ENCODE measurements around the gene SYNE2. TPM values are rescaled to one million over a fixed set of nuclear protein-coding genes. Genes with fewer than 3 reads are reported as not detected.

Gene SYNE2
- total RNA-seq, 2 experiments from 2014 or later: 150 to 212 TPM

- intact Hi-C loops (cut with micrococcal nuclease; ENCODE audit: unreplicated experiment): no loop called here
- H4K20me1 ChIP-seq (ENCODE audit: insufficient read depth, low read length): no peaks in the 10 kb centered on the region
- H3K36me3 ChIP-seq (ENCODE audit: insufficient read depth, low read length): peaks cover 72% of the 10 kb centered on the region
Observed at GRCh38 chr14:64095620-64096019, 242.8 kb downstream of the SYNE2 start.

GRCh38 chr14:64098120-64098519 is 245.3 kb downstream of the SYNE2 start:
- no peaks in the 10 kb centered on the region for H3K79me2 ChIP-seq (ENCODE audit: insufficient read depth, low read depth, low read length)
- no peaks in the 10 kb centered on the region for H3K9me3 ChIP-seq (ENCODE audit: low read length)
- no TSS peak for BruUV-seq (replicated peaks)
- no peaks in the 10 kb centered on the region for H3K4me1 ChIP-seq (ENCODE audit: insufficient read depth, low read length, poor library complexity, severe bottlenecking)
- intact Hi-C loops (cut with micrococcal nuclease; ENCODE audit: unreplicated experiment): no loop called here
- H3K4me3 ChIP-seq (ENCODE audit: low read depth, low read length, poor library complexity, severe bottlenecking): no peak overlapping the region
- no peaks in the 10 kb centered on the region for H4K20me1 ChIP-seq (ENCODE audit: insufficient read depth, low read length)
- H3K9me2 ChIP-seq (ENCODE audit: insufficient read depth, low read length): no peaks in the 10 kb centered on the region
- no peak overlapping the region for H3K4me2 ChIP-seq (ENCODE audit: low read length)
- no peak for DNase-seq (ENCODE audit: low spot score)
- POLR2A ChIA-PET: interaction anchor here (0.6 to 1.1 kb wide), 2 partner anchors 16 to 414 kb away, joined by 3 to 4 read pairs; no protein-coding TSS in a partner anchor
- peaks cover 77% of the 10 kb centered on the region for H3K36me3 ChIP-seq (ENCODE audit: insufficient read depth, low read length)
- TF ChIP-seq CTCF (conservative IDR thresholded peaks at IDR 0.05; ENCODE audit: low read length) (no peak), EZH2phosphoT487 (IDR thresholded peaks at IDR 0.05; ENCODE audit: borderline replicate concordance, low read depth, low read length) (no peak)
- CTCF ChIA-PET (ENCODE audit: unreplicated experiment): no interaction called here
- no peak overlapping the region for H3K27ac ChIP-seq (ENCODE audit: low read depth, low read length, poor library complexity, severe bottlenecking)
- no peak overlapping the region for H2AFZ ChIP-seq (ENCODE audit: low read length)

More at GRCh38 chr14:64095620-64096019, 242.8 kb downstream of the SYNE2 start:
- TF ChIP-seq CTCF (conservative IDR thresholded peaks at IDR 0.05; ENCODE audit: low read length) (no peak), EZH2phosphoT487 (IDR thresholded peaks at IDR 0.05; ENCODE audit: borderline replicate concordance, low read depth, low read length) (no peak)
- no peak overlapping the region for H3K27ac ChIP-seq (ENCODE audit: low read depth, low read length, poor library complexity, severe bottlenecking)
- ChIA-PET POLR2A (no interaction called here), CTCF (ENCODE audit: unreplicated experiment) (no interaction called here)
- DNase-seq (ENCODE audit: low spot score): no peak
- H3K4me2 ChIP-seq (ENCODE audit: low read length): no peak overlapping the region
- no peak overlapping the region for H3K4me3 ChIP-seq (ENCODE audit: low read depth, low read length, poor library complexity, severe bottlenecking)
- BruUV-seq (replicated peaks): no TSS peak
- H2AFZ ChIP-seq (ENCODE audit: low read length): no peak overlapping the region
- no peaks in the 10 kb centered on the region for H3K79me2 ChIP-seq (ENCODE audit: insufficient read depth, low read depth, low read length)
- H3K9me2 ChIP-seq (ENCODE audit: insufficient read depth, low read length): no peaks in the 10 kb centered on the region
- H3K9me3 ChIP-seq (ENCODE audit: low read length): no peaks in the 10 kb centered on the region
- H3K4me1 ChIP-seq (ENCODE audit: insufficient read depth, low read length, poor library complexity, severe bottlenecking): no peaks in the 10 kb centered on the region

GRCh38 chr14:64107438-64107837 is 254.6 kb downstream of the SYNE2 start:
- H3K9me2 ChIP-seq (ENCODE audit: insufficient read depth, low read length): no peaks in the 10 kb centered on the region
- CTCF ChIA-PET (ENCODE audit: unreplicated experiment): no interaction called here
- H3K27ac ChIP-seq (ENCODE audit: low read depth, low read length, poor library complexity, severe bottlenecking): no peak overlapping the region
- POLR2A ChIA-PET: no interaction called here
- intact Hi-C loops (cut with micrococcal nuclease; ENCODE audit: unreplicated experiment): no loop called here
- no peak for DNase-seq (ENCODE audit: low spot score)
- H2AFZ ChIP-seq (ENCODE audit: low read length): no peak overlapping the region
- H3K9me3 ChIP-seq (ENCODE audit: low read length): no peaks in the 10 kb centered on the region
- H4K20me1 ChIP-seq (ENCODE audit: insufficient read depth, low read length): no peaks in the 10 kb centered on the region
- H3K36me3 ChIP-seq (ENCODE audit: insufficient read depth, low read length): peaks cover 75% of the 10 kb centered on the region
- H3K79me2 ChIP-seq (ENCODE audit: insufficient read depth, low read depth, low read length): no peaks in the 10 kb centered on the region
- no peaks in the 10 kb centered on the region for H3K4me1 ChIP-seq (ENCODE audit: insufficient read depth, low read length, poor library complexity, severe bottlenecking)
- TF ChIP-seq CTCF (conservative IDR thresholded peaks at IDR 0.05; ENCODE audit: low read length) (no peak), EZH2phosphoT487 (IDR thresholded peaks at IDR 0.05; ENCODE audit: borderline replicate concordance, low read depth, low read length) (no peak)
- no peak overlapping the region for H3K4me3 ChIP-seq (ENCODE audit: low read depth, low read length, poor library complexity, severe bottlenecking)
- H3K4me2 ChIP-seq (ENCODE audit: low read length): no peak overlapping the region
- no TSS peak for BruUV-seq (replicated peaks)
